Adipose tissue (tissue), 3 donors: ENCODE results near the gene SLC22A7. TPM values are rescaled to one million over a fixed set of nuclear protein-coding genes. Genes with fewer than 3 reads are reported as not detected.
"Not testable (repeated sequence)": the region's sequence is repeated elsewhere in the genome, so short reads cannot be mapped to it uniquely, and the experiment has no call there.

Source experiments
- H3K27ac ChIP-seq: one replicate; pipeline ENCODE4 v1.5.1; 2013; ENCODE audit warnings: low read depth, low read length
- WGBS, 3 donors: extraction: QIAGEN DNeasy Blood & Tissue Kit; methylation state at CpG; one replicate each; pipeline ENCODE4 v1.1.7; 2013; 5-methylcytosine and 5-hydroxymethylcytosine counted together
- polyA plus RNA-seq, 3 donors: library from polyadenylated mRNA; stranded (reverse); fragments of 200-250 nt; gene quantifications; one replicate each; pipeline ENCODE4 v1.2.3, GENCODE V29; 2013
- donor health status: healthy with polysubstance abuse.
- donor health status: Bipolar disorder and iron deficiency.
- donor health status: healthy.

The SLC22A7 gene
- polyA plus RNA-seq, 3 donors: not detected

DNA sequence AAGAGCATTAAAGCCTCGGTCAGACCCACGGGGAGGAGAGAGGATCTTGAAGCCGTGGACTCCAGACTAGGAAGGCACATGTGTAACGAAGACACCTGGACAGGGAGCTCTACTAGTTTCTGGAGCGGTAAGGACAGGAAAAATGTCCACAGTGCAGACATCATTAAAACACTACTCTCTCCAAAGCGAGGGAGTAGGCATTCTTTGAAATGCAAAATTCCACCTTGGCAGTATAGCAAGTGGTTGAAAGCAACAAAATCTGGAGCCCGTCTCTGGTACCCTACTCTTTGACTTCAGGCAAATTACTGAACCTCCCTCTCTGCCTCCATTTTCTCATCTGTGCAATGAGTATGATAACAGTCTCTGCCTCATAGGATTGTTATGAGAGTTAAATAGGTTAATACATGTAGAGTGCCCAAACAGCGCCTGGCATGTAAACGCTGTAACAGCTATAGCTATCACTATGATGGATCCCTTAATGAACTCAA lies 11.0 kb downstream of the SLC22A7 start:
- H3K27ac ChIP-seq: no peak overlapping the region
- 37 to 38% (median 38%) methylated on average over 9 of the region's 9 CpGs for WGBS, 3 donors

DNA sequence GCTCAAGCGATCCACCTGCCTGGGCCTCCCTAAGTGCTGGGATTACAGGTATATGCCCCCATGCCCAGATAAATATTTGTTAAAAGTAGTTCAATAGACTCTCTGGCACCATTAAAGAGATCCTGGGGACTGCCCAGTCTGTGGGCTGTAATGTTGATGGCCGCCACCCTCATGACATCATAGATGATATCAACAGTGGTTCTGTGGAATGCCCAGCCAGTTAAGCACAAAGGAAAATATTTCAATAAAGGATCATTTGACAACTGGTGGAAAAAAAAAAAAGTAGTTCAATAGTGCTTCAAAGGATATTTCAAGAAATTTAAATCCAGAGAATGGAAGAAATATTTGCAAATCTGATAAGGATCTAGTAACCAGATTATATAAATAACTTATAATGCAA lies 12.1 kb downstream of the SLC22A7 start:
- H3K27ac ChIP-seq: no peak overlapping the region
- 94 to 95% (median 94%) methylated on average over 2 of the region's 2 CpGs for WGBS, 3 donors

- no peak overlapping the region for H3K27ac ChIP-seq
Observed at GRCh38 chr6:43310624-43311023, 12.6 kb downstream of the SLC22A7 start.

- 48 to 85% (median 75%) methylated on average over 3 of the region's 3 CpGs for WGBS, 3 donors
- H3K27ac ChIP-seq: no peak overlapping the region
Observed at GRCh38 chr6:43311666-43312065, 13.6 kb downstream of the SLC22A7 start.

DNA sequence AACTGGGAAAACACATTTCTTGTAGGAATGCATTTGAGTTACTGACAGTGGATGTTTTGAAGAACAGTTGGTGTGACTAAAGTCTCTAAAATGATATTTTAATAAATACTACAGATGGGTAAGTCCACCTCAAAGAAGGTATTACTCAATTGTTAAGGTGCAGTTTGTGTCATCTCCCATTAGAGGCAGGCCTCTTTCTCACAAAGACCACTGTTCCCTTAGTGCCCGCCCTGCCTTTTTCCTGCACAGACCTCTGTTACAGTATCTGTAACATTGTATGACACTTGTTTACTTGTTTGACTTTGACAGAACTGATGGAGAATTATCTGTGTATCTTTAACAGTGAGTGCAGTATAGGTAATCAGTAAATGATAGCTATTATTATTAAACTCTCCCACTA lies 15.8 kb downstream of the SLC22A7 start:
- no peak overlapping the region for H3K27ac ChIP-seq
- WGBS, 3 donors: 84 to 95% (median 85%) methylated on average over 1 of the region's 1 CpG

DNA sequence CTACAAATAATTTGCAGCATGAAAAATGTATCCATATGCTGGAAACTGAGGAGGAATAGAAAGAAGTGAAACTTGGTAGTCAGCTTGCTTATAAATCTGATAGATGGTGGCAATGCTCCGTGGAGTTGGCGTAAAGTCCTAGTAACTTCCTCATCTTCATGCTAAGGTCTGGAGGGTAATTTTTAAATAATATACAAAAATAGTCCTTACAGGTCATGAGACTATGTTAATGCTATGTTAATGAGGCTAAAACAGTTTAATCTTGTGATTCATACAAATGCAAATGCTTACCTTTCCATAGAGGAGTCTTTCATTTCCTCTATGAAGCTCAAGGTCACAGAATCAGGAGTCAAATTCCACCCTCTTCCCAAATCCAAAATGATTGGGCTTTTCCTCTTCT lies 20.0 kb downstream of the SLC22A7 start:
- 85 to 95% (median 92%) methylated on average over 2 of the region's 2 CpGs for WGBS, 3 donors
- H3K27ac ChIP-seq: no peak overlapping the region

DNA sequence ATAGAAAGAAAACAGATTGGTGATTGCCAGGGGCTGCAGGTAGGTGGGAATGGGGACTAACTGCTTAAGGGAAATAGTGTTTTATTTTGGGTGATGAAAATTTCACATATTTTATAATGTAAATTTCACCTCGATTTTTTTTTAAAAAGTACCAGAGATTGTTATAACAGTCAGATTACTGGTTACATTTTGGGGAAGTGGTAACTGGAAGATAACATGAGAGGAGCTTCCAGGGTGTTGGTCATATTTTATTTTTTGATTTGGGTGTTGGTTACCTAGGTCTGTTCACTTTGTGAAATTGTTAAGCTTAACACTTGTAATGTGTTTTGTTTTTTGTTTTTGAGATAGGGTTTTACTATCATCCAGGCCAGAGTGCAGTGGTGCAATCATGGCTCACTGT lies 27.8 kb downstream of the SLC22A7 start:
- 49 to 77% (median 73%) methylated on average over 1 of the region's 1 CpG for WGBS, 3 donors

DNA sequence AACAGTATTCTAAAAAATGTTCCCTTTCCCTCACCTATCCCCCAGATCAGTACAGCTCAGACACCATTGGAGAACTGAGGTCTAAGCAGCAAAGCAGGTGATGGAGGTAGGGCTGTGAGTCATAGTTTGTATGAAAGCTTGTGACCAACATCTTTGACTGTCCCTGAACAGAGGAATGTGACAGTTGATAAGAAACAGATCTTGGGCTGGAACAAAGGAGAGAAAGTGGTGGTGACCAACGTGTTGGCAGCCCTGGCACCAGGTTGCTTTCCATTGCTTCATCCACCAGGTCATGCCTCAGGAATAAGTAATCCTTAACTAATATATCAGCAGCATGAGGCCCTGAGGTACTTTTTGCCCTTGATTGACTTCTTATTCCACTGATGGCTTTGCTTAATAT lies 30.5 kb downstream of the SLC22A7 start:
- 18 to 81% (median 63%) methylated on average over 1 of the region's 1 CpG for WGBS, 3 donors
- no peak overlapping the region for H3K27ac ChIP-seq

More for the DNA sequence above, 27.8 kb downstream of the SLC22A7 start:
- no peak overlapping the region for H3K27ac ChIP-seq

- H3K27ac ChIP-seq: no peak overlapping the region
- WGBS, 3 donors: 52 to 83% (median 58%) methylated on average over 1 of the region's 1 CpG
Observed at GRCh38 chr6:43331470-43331869, 33.4 kb downstream of the SLC22A7 start.

DNA sequence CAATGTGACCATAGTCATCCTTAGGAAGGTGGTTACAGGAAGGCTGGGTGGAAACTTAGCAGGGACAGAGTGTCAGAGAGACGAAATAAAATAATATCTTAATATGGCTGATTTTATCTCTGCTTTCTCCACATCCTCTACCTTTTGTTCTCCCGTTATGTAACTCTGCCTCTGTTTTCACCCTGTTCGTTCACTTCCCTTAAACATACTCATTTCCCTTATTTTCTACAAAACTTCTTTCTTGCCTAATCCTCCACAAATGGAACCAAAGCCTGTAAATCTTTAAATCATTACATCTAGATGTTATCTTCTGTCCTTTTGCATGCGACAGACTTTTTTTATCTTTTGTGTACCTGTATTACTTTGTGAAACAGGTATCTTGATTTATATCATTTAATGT lies 33.8 kb downstream of the SLC22A7 start:
- 41 to 64% (median 49%) methylated on average over 4 of the region's 4 CpGs for WGBS, 3 donors
- no peak overlapping the region for H3K27ac ChIP-seq

DNA sequence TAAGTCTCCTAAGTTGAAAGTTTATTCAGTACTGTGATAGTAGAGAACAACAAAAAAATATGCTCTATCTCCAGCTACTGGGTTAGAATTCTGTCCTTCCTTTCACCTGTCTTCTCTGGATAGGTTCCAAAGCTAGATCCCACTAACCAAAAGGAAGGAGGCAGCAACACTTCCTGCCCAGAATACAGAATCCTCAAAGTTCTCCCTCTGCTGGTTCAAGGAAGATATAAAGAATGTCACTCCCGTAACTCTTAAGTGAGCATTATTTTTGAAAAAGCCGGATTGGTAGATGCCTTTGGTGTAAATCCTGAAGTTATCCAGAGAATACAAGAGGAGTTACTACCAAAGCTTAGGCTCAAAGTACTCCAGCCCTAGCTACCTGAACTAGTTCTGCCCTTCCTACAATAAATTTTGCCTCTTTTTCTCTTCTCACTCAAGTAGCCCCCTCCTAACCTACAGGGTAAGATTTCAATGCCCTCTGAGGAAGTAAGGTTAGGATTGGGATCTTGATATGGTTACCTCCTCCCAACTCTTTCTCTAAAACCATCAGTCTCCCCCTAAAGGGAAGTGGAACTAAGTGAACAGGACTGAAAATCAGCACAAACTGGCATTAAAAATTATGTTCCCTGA lies 36.5 kb downstream of the SLC22A7 start:
- H3K27ac ChIP-seq: no peak overlapping the region
- WGBS, 3 donors: 19 to 38% (median 35%) methylated on average over 2 of the region's 2 CpGs

DNA sequence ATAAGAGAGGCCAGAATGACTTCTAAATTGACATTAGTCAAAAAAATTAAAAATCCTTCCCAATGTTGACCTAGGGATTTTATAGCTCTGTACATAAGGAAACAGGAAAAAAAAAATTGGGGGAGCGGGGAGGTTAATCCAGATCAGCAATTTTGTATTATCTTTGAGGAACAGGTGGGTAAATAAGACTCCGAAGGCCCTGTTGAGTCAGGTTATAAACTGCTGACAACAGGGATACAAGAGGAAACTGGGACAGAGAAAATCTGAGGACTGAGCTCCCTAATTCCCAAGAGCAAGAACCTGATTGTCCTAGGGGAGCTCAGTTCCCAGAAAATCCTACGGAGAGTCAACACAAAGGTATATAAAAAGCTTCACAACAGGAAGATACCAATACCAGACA lies 37.4 kb downstream of the SLC22A7 start:
- no peak overlapping the region for H3K27ac ChIP-seq
- 53 to 89% (median 88%) methylated on average over 3 of the region's 3 CpGs for WGBS, 3 donors

GRCh38 chr6:43336382-43336781 lies 38.3 kb downstream of the SLC22A7 start:
- no peak overlapping the region for H3K27ac ChIP-seq
- WGBS, 3 donors: 58 to 74% (median 61%) methylated on average over 3 of the region's 3 CpGs

- H3K27ac ChIP-seq: no peak overlapping the region
Observed at GRCh38 chr6:43338243-43338642, 40.2 kb downstream of the SLC22A7 start.

DNA sequence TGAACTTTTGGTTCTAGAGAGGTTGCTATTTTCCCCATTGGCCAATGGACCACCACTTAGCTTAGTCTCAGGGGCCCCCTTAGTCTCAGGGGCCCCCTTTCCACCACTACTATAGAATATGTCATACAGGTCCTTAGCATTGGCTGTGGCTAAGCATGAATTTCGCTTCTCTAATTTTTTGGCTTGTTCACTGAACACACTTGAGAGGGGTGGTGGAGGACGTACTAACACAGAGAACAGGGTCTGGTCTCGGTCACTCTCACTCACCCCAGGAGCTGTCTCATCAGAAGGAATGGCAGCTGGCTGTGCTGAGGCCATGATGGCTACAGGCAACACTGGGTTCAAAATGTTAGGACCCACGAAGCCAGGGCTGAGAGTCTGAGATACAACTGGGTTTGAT lies 41.1 kb downstream of the SLC22A7 start:
- no peak overlapping the region for H3K27ac ChIP-seq
- 96 to 98% (median 97%) methylated on average over 4 of the region's 4 CpGs for WGBS, 3 donors

GRCh38 chr6:43346243-43346642 lies 48.2 kb downstream of the SLC22A7 start:
- 90 to 97% (median 96%) methylated on average over 11 of the region's 11 CpGs for WGBS, 3 donors
- not testable (repeated sequence) for H3K27ac ChIP-seq

DNA sequence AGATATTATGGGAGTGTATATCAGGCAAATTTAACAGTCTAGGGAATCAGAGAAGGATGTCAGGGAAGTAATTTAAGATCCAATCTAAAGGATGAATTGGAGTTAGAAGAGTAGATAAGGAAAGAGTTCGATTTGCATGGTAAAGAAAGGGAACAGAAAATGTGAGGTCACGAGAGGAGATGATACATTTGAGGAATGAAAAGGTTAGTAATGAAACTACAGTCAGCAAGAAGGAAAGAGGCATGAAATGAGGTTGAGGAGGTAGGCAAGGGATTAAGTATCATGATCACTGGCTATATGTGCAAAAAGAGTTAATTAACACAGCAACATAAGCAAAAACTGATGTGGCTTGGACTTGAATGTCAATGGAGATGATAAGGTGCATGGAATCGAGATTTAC lies 49.0 kb downstream of the SLC22A7 start:
- 64 to 85% (median 84%) methylated on average over 3 of the region's 3 CpGs for WGBS, 3 donors
- H3K27ac ChIP-seq: no peak overlapping the region

DNA sequence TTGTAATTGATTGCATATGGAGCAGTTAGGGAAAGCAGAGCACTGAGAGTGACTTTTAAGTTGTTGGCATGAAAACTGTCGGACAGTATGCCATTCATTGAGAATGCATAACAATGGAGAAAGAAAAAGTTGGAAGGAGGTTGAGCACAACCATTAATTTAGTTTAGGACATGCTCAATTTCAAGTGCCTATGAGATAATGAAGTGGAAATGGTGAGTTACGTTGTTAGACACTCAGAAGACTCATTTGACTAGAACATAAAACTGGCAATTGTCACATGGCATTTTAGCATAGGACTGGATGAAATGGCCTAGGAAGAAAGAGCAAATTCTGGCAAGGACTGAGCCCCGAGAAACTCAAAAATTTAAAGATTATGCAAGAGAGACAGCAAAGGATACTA lies 49.4 kb downstream of the SLC22A7 start:
- no peak overlapping the region for H3K27ac ChIP-seq
- 89 to 94% (median 91%) methylated on average over 3 of the region's 3 CpGs for WGBS, 3 donors

DNA sequence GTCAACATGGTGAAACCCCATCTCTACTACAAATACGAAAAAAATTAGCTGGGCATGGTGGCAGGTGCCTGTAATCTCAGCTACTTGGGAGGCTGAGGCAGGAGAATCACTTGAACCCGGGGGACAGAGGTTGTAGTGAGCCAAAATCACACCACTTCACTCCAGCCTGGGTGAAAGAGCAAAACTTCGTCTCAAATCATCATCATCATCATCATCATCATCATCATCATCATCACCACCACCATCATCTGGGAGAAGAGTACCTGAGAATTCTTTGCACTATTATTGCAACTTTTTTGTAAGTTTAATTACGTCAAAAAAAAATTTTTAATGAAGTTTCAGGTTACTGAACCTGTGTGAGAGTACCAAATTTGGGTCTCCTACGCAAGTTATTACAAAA lies 53.9 kb downstream of the SLC22A7 start:
- not testable (repeated sequence) for H3K27ac ChIP-seq
- 89 to 98% (median 94%) methylated on average over 5 of the region's 5 CpGs for WGBS, 3 donors
